ENCODE measurements around the gene UGT1A7.

UGT1A7 gene

DNA sequence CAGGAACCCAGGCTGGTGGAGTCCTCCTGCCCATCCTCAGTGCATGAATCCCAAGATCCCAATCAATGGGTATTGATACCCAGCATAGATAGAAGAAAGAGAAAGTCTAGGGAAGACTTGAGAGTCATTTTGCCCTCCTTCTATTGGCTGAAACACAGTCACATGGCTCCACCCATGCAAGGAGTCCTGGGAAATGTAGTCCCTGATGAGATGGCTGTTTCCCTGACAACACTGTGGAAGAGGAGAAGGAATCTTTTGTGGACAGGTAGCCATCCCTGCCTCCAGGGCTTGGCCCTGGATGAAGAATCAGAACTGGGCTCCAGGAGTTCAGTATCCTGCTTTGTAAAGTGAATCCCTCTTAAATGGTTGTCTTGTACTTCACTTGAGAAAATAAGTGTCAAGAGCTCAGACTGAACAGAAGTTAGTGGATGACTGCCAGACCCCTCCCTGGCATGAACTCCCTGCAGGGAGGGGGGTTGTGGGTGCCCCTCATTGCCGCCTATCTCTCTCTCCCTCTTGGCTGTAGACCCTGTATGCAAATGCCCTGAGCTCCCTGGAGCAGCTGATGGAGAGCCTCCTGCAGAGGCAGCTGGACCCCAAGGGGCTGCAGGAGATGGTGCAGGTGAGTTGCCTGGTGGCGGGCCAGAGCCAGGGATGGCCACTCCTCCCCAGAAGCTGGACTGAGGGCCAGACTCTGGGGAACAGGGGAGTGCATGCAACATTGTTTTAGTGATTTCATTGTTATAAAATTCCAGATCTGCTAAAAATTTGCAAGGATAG, 132.5 kb downstream of the UGT1A7 start:
- Mint-ChIP-seq H3K36me3 (ENCODE audit: insufficient read depth) (no peaks in the 10 kb centered on the region), H3K4me3 (no peak overlapping the region), H3K4me1 (no peaks in the 10 kb centered on the region), H3K9me3 (no peaks in the 10 kb centered on the region), H3K27ac (ENCODE audit: low read depth) (no peak overlapping the region), H3K27me3 (peaks cover 83% of the 10 kb centered on the region)
- no peak for DNase-seq (ENCODE audit: low spot score in 2 of 2)
- no peak for ATAC-seq (replicated peaks; ENCODE audit: extremely low read depth, poor library complexity, severe bottlenecking)

DNA sequence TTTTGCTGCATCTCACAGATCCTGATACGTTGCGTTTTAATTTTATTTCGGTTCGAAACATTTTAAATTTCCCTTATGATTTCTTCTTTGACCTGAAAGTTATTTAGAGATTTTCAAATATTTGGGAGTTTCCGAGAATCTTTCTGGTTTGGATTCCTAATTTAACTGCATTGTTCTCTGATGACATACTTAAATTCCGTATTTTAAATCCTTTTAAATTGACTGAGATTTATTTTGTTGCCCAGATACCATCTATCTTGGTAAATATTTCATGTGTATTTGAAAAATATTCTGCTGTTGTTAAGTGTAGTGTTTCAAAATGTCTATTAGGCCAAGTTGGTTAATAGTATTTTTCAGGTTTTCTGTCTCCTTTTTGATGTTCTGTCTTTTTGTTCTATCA, 134.2 kb downstream of the UGT1A7 start:
- DNase-seq (ENCODE audit: low spot score in 2 of 2) (no peak), ATAC-seq (replicated peaks; ENCODE audit: extremely low read depth, poor library complexity, severe bottlenecking) (no peak)
- Mint-ChIP-seq H3K27ac (ENCODE audit: low read depth) (no peak overlapping the region), H3K27me3 (peaks cover 94% of the 10 kb centered on the region), H3K4me1 (no peaks in the 10 kb centered on the region), H3K36me3 (ENCODE audit: insufficient read depth) (no peaks in the 10 kb centered on the region), H3K4me3 (no peak overlapping the region), H3K9me3 (no peaks in the 10 kb centered on the region)

- H3K9me3 Mint-ChIP-seq, result no peaks in the 10 kb centered on the region
- H3K4me1 Mint-ChIP-seq, result no peaks in the 10 kb centered on the region
- DNase-seq (ENCODE audit: low spot score in 2 of 2) (no peak), ATAC-seq (replicated peaks; ENCODE audit: extremely low read depth, poor library complexity, severe bottlenecking) (no peak)
- peaks cover 94% of the 10 kb centered on the region for H3K27me3 Mint-ChIP-seq
- H3K4me3 Mint-ChIP-seq, result no peak overlapping the region
- H3K36me3 Mint-ChIP-seq (ENCODE audit: insufficient read depth), result no peaks in the 10 kb centered on the region
- H3K27ac Mint-ChIP-seq (ENCODE audit: low read depth), result no peak overlapping the region
Observed at GRCh38 chr2:233816334-233816733, 134.6 kb downstream of the UGT1A7 start.

- H3K27me3 Mint-ChIP-seq, result peaks cover 93% of the 10 kb centered on the region
- H3K27ac Mint-ChIP-seq (ENCODE audit: low read depth), result no peak overlapping the region
- H3K9me3 Mint-ChIP-seq, result no peaks in the 10 kb centered on the region
- H3K4me3 Mint-ChIP-seq, result no peak overlapping the region
- DNase-seq (ENCODE audit: low spot score in 2 of 2) (no peak), ATAC-seq (replicated peaks; ENCODE audit: extremely low read depth, poor library complexity, severe bottlenecking) (no peak)
- no peaks in the 10 kb centered on the region for H3K4me1 Mint-ChIP-seq
- no peaks in the 10 kb centered on the region for H3K36me3 Mint-ChIP-seq (ENCODE audit: insufficient read depth)
Observed at GRCh38 chr2:233816771-233817170, 135.1 kb downstream of the UGT1A7 start.

DNA sequence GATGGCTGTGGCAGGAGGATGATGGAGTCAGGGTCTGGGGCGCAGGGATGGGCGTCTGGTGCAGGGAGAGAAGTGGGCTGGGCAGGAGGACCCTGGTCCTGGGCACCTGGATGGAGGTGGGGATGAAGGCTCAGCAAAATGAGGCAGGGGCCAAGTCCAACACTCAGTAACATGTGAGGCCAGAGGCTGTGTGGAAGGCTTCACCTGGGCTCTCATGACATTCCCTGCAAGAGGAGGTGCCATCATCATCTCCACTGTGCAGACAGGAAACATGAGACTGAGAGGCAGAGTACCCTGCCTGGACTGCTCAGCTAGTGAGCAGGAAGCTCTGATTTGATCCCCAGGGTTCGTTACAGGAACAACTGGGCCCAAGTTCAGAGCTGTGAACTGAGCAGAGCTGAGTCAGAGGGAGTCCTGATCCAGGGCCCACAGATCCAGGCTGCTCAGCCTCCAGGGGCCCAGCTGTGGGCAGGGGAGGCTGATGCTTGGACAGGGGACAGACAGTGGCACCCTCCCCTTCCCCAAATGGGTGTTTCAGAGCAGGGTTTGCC, 135.7 kb downstream of the UGT1A7 start:
- Mint-ChIP-seq H3K27me3 (peaks cover 87% of the 10 kb centered on the region), H3K36me3 (ENCODE audit: insufficient read depth) (no peaks in the 10 kb centered on the region), H3K4me3 (no peak overlapping the region), H3K4me1 (no peaks in the 10 kb centered on the region), H3K9me3 (no peaks in the 10 kb centered on the region), H3K27ac (ENCODE audit: low read depth) (no peak overlapping the region)
- no peak for ATAC-seq (replicated peaks; ENCODE audit: extremely low read depth, poor library complexity, severe bottlenecking)
- DNase-seq (ENCODE audit: low spot score in 2 of 2), result no peak

GRCh38 chr2:233817995-233818638, 136.4 kb downstream of the UGT1A7 start:
- Mint-ChIP-seq H3K36me3 (ENCODE audit: insufficient read depth) (no peaks in the 10 kb centered on the region), H3K9me3 (no peaks in the 10 kb centered on the region), H3K4me3 (no peak overlapping the region), H3K4me1 (no peaks in the 10 kb centered on the region), H3K27me3 (peaks cover 80% of the 10 kb centered on the region), H3K27ac (ENCODE audit: low read depth) (no peak overlapping the region)
- ATAC-seq (replicated peaks; ENCODE audit: extremely low read depth, poor library complexity, severe bottlenecking) (no peak), DNase-seq (ENCODE audit: low spot score in 2 of 2) (no peak)

DNA sequence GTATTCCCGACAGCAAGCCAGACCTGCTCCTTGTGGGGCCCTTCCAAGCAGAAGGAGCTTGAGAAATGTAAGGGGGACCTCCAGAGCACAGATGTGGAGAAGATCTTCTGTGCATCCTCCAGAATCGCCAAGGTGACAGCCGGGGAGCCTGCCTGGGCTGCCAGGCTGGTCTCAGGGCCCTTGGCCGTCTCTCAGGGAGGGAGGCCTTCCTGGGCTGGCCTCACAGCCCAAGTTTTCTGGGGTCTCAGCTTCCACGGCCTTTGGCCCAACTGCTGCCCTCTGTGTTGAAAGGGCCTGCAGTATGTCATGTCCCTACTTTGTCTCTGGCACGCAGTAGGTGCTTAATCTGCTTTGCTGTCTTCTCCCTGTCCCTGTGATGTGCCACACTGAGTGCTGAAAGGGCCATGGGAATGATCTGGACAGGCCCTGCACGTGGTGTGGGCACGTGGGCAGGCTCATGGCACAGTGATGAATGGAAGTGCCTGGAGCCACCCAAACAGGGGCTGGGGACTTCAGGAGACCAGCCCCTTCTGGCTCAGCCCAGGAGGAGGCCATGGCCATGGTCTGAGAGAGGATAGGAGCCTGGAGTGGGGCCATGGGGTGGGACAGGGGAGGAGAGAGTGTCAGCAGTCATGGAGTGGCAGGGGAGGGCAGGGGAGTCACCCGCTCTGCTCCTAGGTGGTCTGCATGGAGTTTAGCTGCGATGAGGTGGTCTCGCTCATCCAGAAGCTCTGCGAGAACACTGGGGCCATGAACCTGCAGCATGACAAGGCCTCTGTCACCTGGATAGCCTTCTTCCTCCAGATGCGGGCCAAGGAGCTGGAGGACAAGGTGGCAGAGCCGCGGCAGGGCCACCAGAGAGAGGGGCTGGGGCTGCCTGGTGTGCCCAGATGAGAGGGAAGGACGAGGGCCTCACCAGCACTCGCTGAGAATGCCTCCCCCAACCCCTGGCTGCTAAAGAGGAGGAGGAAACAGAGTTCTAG, 137.2 kb downstream of the UGT1A7 start:
- H3K27ac Mint-ChIP-seq (ENCODE audit: low read depth), result no peak overlapping the region
- peaks cover 78% of the 10 kb centered on the region for H3K27me3 Mint-ChIP-seq
- no peaks in the 10 kb centered on the region for H3K4me1 Mint-ChIP-seq
- H3K9me3 Mint-ChIP-seq, result no peaks in the 10 kb centered on the region
- no peak overlapping the region for H3K4me3 Mint-ChIP-seq
- no peak for DNase-seq (ENCODE audit: low spot score in 2 of 2)
- H3K36me3 Mint-ChIP-seq (ENCODE audit: insufficient read depth), result no peaks in the 10 kb centered on the region
- ATAC-seq (replicated peaks; ENCODE audit: extremely low read depth, poor library complexity, severe bottlenecking), result no peak

DNA sequence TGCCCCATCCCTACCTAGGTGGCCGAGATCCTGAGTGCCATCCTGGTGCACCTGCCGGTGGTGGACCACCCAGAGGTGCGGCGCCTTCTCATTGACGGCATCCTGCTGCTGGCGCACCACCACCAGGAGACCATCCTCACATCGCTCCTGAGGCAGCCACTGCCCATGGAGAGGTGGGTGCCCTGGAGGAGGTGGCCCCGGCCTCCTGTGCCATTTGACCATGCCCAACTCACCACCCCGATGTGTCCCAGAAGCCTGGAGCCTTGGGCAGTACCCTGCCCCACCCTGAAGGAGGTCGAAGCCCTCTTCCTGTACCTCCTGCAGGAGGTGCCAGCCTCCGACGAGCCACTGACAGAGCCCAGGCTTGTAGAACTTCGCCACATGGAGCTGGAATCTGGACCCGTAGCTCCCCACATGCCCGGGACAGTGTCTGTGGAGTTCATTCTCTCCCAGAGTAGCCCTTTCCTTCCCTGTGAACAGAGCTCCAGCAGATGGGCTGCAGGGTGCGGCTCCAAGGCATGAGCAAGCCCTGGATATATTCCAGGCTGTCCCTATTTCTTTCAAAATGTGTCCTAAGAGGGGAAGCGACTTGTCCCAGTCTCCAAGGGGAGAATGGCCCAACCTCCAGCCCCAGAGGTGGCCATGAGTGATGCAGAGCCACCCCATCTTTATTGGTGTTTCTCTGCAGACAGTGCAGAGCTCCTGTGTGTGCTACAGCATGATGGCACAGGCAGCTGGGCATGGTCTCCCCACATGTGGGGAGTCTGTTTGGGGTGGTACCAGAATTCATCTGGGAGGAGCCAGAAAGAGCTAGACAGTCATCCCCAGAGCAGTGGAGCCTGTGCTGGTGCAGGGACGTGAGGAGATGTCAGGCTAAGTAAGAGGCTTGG, 138.4 kb downstream of the UGT1A7 start:
- Mint-ChIP-seq H3K9me3 (no peaks in the 10 kb centered on the region), H3K4me1 (no peaks in the 10 kb centered on the region), H3K27ac (ENCODE audit: low read depth) (no peak overlapping the region), H3K27me3 (peaks cover 66% of the 10 kb centered on the region), H3K36me3 (ENCODE audit: insufficient read depth) (no peaks in the 10 kb centered on the region), H3K4me3 (no peak overlapping the region)
- DNase-seq (ENCODE audit: low spot score in 2 of 2), result no peak
- no peak for ATAC-seq (replicated peaks; ENCODE audit: extremely low read depth, poor library complexity, severe bottlenecking)

DNA sequence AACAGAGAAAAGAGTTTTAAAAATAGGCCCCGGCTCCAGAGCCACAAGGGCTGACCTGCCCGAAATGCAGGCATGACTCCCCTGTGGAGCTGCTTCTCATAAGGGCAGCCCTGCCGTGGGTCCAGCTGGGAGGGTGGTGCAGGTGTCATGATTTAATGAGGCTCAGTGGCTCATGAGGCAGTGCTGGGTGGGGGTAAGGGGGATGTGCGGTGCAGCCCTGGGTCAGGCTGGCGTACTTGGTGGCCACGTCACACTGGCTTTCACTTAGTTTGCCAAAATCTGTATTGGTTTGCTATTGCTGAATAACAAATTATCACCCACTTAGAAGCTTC, 139.0 kb downstream of the UGT1A7 start:
- Mint-ChIP-seq H3K4me3 (no peak overlapping the region), H3K9me3 (no peaks in the 10 kb centered on the region), H3K4me1 (no peaks in the 10 kb centered on the region), H3K36me3 (ENCODE audit: insufficient read depth) (no peaks in the 10 kb centered on the region), H3K27me3 (peaks cover 66% of the 10 kb centered on the region), H3K27ac (ENCODE audit: low read depth) (no peak overlapping the region)
- DNase-seq (ENCODE audit: low spot score in 2 of 2), result no peak
- no peak for ATAC-seq (replicated peaks; ENCODE audit: extremely low read depth, poor library complexity, severe bottlenecking)

GRCh38 chr2:233821196-233821595, 139.5 kb downstream of the UGT1A7 start:
- H3K36me3 Mint-ChIP-seq (ENCODE audit: insufficient read depth), result no peaks in the 10 kb centered on the region
- no peak overlapping the region for H3K27ac Mint-ChIP-seq (ENCODE audit: low read depth)
- H3K4me1 Mint-ChIP-seq, result no peaks in the 10 kb centered on the region
- peaks cover 66% of the 10 kb centered on the region for H3K27me3 Mint-ChIP-seq
- no peak for ATAC-seq (replicated peaks; ENCODE audit: extremely low read depth, poor library complexity, severe bottlenecking)
- DNase-seq (ENCODE audit: low spot score in 2 of 2), result no peak
- no peaks in the 10 kb centered on the region for H3K9me3 Mint-ChIP-seq
- no peak overlapping the region for H3K4me3 Mint-ChIP-seq

DNA sequence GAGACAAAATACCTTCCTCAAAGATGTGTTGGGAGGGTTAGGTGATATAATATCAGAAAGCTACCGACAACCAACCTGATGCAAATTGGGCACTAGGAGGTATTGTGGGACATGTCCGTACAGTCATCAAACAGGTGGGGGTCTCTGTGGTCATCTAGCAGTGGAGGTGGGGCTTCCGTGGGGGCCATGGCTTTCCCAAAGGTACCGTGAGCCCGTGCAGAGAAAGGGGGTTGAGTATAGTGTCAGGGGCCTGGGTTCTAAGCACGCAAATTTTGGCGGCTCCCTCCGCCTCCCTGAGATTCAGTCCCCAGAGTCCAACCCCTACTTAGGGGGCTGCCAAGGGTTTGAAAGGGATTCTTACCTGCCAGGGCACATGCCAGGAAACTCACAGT, 140.0 kb downstream of the UGT1A7 start:
- ATAC-seq (replicated peaks; ENCODE audit: extremely low read depth, poor library complexity, severe bottlenecking) (no peak), DNase-seq (ENCODE audit: low spot score in 2 of 2) (no peak)
- H3K27me3 Mint-ChIP-seq, result peaks cover 66% of the 10 kb centered on the region
- no peak overlapping the region for H3K4me3 Mint-ChIP-seq
- H3K36me3 Mint-ChIP-seq (ENCODE audit: insufficient read depth), result no peaks in the 10 kb centered on the region
- H3K9me3 Mint-ChIP-seq, result no peaks in the 10 kb centered on the region
- H3K27ac Mint-ChIP-seq (ENCODE audit: low read depth), result no peak overlapping the region
- H3K4me1 Mint-ChIP-seq, result no peaks in the 10 kb centered on the region
